Measurements from ENCODE around the gene CTTN.

DNA sequence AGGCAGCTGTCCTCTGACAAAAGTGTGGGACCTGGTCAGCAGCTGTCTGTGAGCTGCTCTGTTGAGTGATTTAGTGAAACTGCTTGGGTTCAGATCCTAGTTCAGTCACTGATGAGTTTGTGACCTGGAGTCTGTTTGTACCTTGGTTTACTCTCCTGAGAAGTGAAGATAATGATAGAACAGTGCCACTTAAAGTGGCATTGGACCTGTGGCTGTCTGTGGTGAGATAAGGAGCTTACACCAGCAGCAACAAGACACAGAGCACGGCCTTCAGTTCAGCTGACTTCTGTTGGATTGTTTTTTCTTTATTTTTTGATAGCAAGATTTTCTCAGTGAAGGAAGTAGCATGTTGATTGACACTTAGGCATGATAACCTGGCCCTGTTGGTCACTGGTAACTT lies 46.2 kb upstream of the CTTN start:
- TF ChIP-seq KLF15 (CRISPR knock-in tag; IDR thresholded peaks at IDR 0.05; ENCODE audit: borderline replicate concordance) (no peak), HNRNPH1 (optimal IDR thresholded peaks at IDR 0.05; ENCODE audit: low read depth, low read length) (no peak), BCL6 (CRISPR knock-in tag; IDR thresholded peaks at IDR 0.05) (no peak), SP1 (IDR thresholded peaks at IDR 0.05) (no peak), SP1 (CRISPR knock-in tag; IDR thresholded peaks at IDR 0.05) (no peak), CREM (IDR thresholded peaks at IDR 0.05) (no peak), CREM (CRISPR knock-in tag; IDR thresholded peaks at IDR 0.05) (no peak), CREB1 (IDR thresholded peaks at IDR 0.05) (no peak), CREB1 (CRISPR knock-in tag; IDR thresholded peaks at IDR 0.05) (no peak), JUND (CRISPR knock-in tag; IDR thresholded peaks at IDR 0.05) (no peak), XRCC5 (optimal IDR thresholded peaks at IDR 0.05; ENCODE audit: low read length) (no peak), IKZF4 (CRISPR knock-in tag; IDR thresholded peaks at IDR 0.05; ENCODE audit: borderline replicate concordance, low read depth, not compliant biosample characterization) (no peak)
- TF ChIP-seq, protein P1, sequence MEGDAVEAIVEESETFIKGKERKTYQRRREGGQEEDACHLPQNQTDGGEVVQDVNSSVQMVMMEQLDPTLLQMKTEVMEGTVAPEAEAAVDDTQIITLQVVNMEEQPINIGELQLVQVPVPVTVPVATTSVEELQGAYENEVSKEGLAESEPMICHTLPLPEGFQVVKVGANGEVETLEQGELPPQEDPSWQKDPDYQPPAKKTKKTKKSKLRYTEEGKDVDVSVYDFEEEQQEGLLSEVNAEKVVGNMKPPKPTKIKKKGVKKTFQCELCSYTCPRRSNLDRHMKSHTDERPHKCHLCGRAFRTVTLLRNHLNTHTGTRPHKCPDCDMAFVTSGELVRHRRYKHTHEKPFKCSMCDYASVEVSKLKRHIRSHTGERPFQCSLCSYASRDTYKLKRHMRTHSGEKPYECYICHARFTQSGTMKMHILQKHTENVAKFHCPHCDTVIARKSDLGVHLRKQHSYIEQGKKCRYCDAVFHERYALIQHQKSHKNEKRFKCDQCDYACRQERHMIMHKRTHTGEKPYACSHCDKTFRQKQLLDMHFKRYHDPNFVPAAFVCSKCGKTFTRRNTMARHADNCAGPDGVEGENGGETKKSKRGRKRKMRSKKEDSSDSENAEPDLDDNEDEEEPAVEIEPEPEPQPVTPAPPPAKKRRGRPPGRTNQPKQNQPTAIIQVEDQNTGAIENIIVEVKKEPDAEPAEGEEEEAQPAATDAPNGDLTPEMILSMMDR (CRISPR knock-in tag; IDR thresholded peaks at IDR 0.05): no peak

Data from HepG2 (cell line).